NCI-H226 (cell line): ENCODE results near the gene ACAP3.

ENCODE experiments used
- DNase-seq: peaks from one replicate; pipeline ENCODE4 v3.0.0-alpha.2; 2015

ACAP3 gene

DNA sequence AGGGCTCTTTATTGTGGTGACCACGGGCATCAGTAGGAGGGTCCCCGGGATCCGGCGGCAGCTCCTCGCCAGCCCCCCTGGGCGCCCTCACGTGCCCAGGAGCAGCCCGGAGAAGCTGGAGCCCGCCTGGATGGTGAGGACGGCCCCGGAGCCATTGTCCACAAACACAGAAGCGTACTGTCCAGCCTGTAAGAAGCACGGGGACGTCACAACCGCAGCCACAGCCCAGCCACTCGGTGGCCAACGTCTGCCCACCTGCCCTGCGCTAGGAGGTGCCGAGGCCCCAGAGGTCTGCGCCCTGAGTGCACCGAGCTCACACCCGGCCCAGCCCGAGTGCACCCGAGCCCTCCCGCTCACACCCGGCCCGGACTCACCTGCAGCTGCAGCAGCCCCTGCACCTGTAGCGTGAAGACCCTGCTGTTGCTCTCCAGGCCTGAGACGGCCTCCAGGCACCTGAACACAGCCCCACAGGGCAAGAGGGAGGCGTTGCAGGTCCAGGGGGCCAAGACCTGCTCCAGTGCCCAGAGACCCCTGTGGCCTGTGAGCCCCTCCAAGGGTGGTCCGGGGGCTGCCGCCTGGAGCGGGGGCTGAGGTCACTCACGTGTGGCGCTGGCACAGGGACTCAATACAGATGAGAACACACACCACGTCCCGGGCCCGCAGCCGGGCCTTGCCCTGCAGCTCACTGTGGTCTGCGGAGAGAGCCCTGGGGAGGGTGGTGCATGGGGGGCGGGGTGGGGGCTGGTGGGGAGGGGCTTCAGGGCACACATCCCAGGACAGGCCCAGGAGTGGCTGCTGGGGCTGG lies 65.1 kb downstream of the ACAP3 start:
- DNase-seq = no peak
